IPS DF 6.9 (cell line): Measurements from ENCODE around the gene NKX2-3.

Experiments used
- DNase-seq: peaks from one replicate; pipeline ENCODE4 v3.0.0-alpha.2; 2013; ENCODE audit warnings: low read depth, low spot score
- H3K27ac ChIP-seq: one replicate; pipeline ENCODE4 v1.5.1; 2013; ENCODE audit warnings: low read length, control low read depth
- H3K27me3 ChIP-seq: 2 replicates; pipeline ENCODE4 v1.6.1; 2013; ENCODE audit warnings: mild to moderate bottlenecking, low read length; ENCODE audit not compliant: control insufficient read depth, insufficient read depth
- H3K36me3 ChIP-seq: 2 replicates; pipeline ENCODE4 v1.6.1; 2013; ENCODE audit warnings: low read length; ENCODE audit not compliant: control insufficient read depth, insufficient read depth
- H3K4me1 ChIP-seq: 2 replicates; pipeline ENCODE4 v1.6.1; 2013; ENCODE audit warnings: low read length; ENCODE audit not compliant: control insufficient read depth, insufficient read depth
- H3K4me3 ChIP-seq: 2 replicates; pipeline ENCODE4 v1.5.1; 2013; ENCODE audit warnings: mild to moderate bottlenecking, low read length
- H3K9me3 ChIP-seq: 2 replicates; pipeline ENCODE4 v1.6.1; 2013; ENCODE audit warnings: low read length, inconsistent platforms; ENCODE audit not compliant: control insufficient read depth, insufficient read depth
- WGBS: extraction: QIAGEN DNeasy Blood & Tissue Kit; methylation state at CpG from one replicate; pipeline ENCODE4 v1.1.7; 2013; ENCODE audit warnings: mixed read lengths, missing lambda C conversion rate; ENCODE audit not compliant: insufficient read length, insufficient coverage; 5-methylcytosine and 5-hydroxymethylcytosine counted together

The NKX2-3 gene

DNA sequence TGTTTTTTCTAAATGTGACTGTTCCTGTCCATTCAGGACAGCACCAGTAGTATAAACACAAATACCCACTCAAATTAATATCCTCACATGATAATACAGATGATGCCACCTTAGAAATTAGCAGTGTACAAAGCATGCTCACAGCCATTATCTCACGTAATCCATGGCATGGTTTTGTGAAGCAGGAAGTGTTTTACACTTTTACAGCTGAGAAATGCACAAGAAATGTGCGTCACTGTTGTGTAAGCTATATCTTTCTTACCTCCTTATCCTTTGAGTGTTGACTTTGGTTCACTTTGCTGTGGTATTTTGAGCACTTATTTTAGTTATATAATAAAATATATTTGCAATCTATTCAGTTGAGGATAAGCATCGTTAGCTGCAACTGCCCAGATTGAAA is 31.6 kb downstream of the NKX2-3 start:
- no peak overlapping the region for H3K27ac ChIP-seq
- no peaks in the 10 kb centered on the region for H3K9me3 ChIP-seq
- no peaks in the 10 kb centered on the region for H3K27me3 ChIP-seq
- no peak overlapping the region for H3K4me3 ChIP-seq
- no peaks in the 10 kb centered on the region for H3K36me3 ChIP-seq
- DNase-seq, result no peak
- WGBS, result no CpG with 5 or more reads among the region's 3 CpGs
- 0 out of 2 replicates have a peak, but pooled peaks cover 2% of the 10 kb centered on the region for H3K4me1 ChIP-seq

DNA sequence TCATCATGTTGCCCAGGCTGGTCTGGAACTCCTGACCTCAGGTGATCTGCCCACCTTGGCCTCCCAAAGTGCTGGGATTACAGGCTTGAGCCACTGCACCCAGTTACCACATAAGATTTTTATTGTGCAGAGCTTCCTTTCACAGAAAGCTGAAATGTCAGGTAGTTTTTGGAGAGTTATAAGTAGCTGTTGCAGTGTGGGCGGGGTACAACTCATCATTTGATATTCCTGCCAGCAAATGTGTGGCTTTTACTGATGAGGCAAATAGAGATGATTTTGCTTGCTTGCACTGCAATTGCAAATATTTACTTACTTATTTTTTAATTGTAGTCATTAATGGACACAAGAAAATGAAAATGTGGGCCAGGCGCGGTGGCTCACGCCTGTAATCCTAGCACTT is 32.4 kb downstream of the NKX2-3 start:
- H3K27me3 ChIP-seq, result no peaks in the 10 kb centered on the region
- no peak for DNase-seq
- H3K9me3 ChIP-seq, result no peaks in the 10 kb centered on the region
- H3K4me1 ChIP-seq, result 0 out of 2 replicates have a peak, but pooled peaks cover 2% of the 10 kb centered on the region
- H3K4me3 ChIP-seq, result no peak overlapping the region
- no CpG with 5 or more reads among the region's 4 CpGs for WGBS
- no peak overlapping the region for H3K27ac ChIP-seq
- no peaks in the 10 kb centered on the region for H3K36me3 ChIP-seq

DNA sequence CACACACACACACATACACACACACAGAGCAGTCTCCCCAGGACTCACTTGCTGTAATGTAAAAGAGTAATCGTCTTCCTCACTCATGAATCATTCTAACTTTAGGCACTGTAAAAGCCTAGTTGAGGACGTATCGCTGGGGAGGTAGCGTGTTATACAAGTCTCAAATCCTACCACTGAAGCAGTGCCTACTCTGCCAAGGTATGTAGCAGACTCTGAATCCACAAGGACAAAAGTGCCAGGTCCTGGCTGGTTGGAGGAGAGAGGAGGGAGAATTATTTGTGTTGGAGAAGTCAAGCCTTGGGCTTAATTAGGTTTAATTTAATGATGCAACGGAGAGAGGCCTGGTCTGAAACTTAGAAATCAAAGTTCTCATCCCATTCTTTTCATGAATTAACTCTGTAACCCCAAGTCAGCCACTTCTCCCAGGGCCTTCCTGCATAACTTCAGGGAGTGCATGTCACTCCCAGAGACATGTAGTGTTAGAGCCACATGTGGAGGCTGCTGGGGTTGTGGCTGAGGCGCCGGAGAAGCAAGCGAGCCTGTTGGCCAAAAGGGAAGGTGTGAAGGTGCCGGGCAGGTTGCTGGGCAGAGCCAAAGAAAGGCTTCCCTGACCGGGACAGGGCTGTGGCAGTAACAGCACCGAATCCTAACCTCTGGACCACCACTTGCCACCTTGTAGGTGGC is 36.7 kb downstream of the NKX2-3 start:
- H3K4me3 ChIP-seq, result no peak overlapping the region
- no peaks in the 10 kb centered on the region for H3K27me3 ChIP-seq
- no peak for DNase-seq
- no CpG with 5 or more reads among the region's 11 CpGs for WGBS
- H3K4me1 ChIP-seq, result 0 out of 2 replicates have a peak, but pooled peaks cover 2% of the 10 kb centered on the region
- H3K9me3 ChIP-seq, result no peaks in the 10 kb centered on the region
- H3K27ac ChIP-seq, result no peak overlapping the region
- H3K36me3 ChIP-seq, result no peaks in the 10 kb centered on the region

DNA sequence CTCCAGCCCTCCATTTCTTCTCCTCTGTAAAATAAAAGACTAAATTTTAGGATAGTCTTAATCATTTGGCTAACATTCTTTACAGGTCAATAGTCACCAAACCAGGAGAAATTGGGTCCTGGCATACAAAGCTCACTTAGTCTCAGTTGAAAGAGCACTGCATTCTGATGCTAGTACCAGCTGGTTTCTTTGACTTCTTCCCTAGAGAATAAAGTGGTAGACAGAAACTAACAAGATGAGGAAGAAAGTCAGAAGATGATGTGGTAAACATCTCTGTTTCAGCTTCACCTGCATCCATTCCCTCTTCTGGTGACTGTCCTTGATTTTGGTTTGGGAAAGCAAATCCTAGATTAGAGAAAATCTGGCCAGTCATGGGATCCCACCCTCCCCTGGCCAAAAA is 37.2 kb downstream of the NKX2-3 start:
- no peaks in the 10 kb centered on the region for H3K36me3 ChIP-seq
- no peak overlapping the region for H3K27ac ChIP-seq
- no peak overlapping the region for H3K4me3 ChIP-seq
- DNase-seq, result no peak
- H3K9me3 ChIP-seq, result no peaks in the 10 kb centered on the region
- H3K27me3 ChIP-seq, result no peaks in the 10 kb centered on the region
- H3K4me1 ChIP-seq, result 0 out of 2 replicates have a peak, but pooled peaks cover 2% of the 10 kb centered on the region

DNA sequence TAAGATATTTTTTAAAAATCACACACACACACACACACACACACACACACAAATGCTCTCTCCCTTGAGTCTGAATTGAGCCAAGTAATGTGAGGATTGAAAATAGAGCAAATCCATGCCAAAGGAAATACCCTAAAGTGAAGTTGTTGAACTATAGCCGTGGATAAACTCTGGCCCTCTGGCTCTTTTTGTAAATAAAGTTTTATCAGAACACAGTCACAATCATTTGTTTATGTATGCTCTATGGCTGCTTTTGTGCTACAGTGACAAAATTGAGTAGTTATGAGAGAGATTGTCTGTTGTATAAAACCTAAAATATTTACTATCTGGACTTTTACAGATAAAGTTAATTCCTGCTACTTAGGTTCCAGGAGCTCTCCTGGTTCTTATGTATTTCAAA is 39.1 kb downstream of the NKX2-3 start:
- DNase-seq, result no peak
- 0 out of 2 replicates have a peak, but pooled peaks cover 2% of the 10 kb centered on the region for H3K4me1 ChIP-seq
- H3K27ac ChIP-seq, result no peak overlapping the region
- H3K27me3 ChIP-seq, result no peaks in the 10 kb centered on the region
- no peaks in the 10 kb centered on the region for H3K9me3 ChIP-seq
- no peak overlapping the region for H3K4me3 ChIP-seq
- WGBS, result no CpG with 5 or more reads among the region's 1 CpG
- H3K36me3 ChIP-seq, result no peaks in the 10 kb centered on the region

DNA sequence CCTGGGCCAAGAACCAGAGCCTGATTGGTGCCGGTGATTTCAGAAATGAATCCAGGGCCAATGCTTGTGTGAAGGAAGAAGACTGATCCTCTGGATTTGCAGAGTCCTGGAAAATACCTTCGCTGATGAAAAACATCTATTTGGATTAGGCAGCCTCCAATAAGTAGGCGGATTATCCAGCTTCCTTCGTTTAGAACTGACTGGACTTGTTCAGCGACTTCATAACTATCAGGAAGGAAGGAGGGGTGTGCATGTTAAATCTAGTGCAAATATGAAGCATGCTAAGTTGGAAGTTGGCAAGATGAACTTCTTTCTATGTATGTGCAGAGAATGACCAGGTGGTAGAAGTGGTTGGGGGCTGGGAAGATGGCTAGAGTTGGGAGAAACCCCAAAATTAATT is 41.0 kb downstream of the NKX2-3 start:
- Histone ChIP-seq H3K27me3 (no peaks in the 10 kb centered on the region), H3K36me3 (no peaks in the 10 kb centered on the region), H3K4me3 (no peak overlapping the region), H3K9me3 (no peaks in the 10 kb centered on the region), H3K4me1 (0 out of 2 replicates have a peak, but pooled peaks cover 2% of the 10 kb centered on the region), H3K27ac (no peak overlapping the region)
- no peak for DNase-seq
- WGBS, result no CpG with 5 or more reads among the region's 5 CpGs

DNA sequence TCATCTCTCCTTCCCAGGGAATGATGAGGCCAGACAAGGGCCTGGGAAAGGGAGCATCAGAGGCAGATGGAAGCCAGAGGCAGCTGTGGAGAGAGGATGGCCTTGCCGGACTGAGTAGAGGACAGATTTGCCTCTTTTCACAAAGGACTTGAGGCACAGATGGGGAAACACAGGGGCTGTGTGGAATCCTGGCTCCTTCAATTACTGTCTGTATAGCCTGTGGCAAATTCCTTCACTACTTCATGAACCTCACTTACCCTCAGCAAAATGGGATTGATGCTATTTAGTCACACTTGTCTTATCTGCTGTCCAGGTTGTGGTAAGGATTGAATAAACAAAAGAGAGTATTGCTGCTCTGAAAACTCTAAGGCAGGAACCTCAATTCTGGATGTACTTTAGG is 47.2 kb downstream of the NKX2-3 start:
- no peaks in the 10 kb centered on the region for H3K27me3 ChIP-seq
- no peaks in the 10 kb centered on the region for H3K9me3 ChIP-seq
- H3K36me3 ChIP-seq, result no peaks in the 10 kb centered on the region
- no peak overlapping the region for H3K4me3 ChIP-seq
- WGBS, result no CpG with 5 or more reads among the region's 1 CpG
- DNase-seq, result no peak
- no peaks in the 10 kb centered on the region; the same call in 1 of the 2 replicates for H3K4me1 ChIP-seq
- no peak overlapping the region for H3K27ac ChIP-seq

DNA sequence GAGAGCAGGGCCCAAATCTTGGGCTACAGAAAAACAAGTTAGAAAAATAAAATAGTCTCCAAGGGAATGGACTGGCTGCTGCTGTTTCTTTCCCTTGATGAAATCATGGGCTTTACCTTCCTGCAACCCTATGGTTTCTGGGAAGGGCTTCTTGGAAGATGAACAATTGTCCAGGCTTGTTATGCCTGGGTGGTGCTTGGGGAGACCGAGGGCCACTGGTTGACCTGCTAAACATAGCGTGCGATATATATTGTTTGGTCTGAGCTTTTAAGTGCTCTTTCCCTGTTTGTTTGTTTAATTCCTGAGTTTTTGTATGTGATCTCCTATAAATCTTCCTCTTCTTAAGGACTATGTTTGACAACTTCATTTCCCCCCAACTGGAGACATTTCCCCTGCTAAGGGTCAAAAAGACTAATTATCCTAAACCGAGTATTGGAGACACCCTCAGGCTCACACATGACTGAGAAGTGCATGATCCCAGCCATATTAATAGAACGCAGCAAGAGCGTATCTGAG is 49.6 kb downstream of the NKX2-3 start:
- DNase-seq, result no peak
- Histone ChIP-seq H3K4me3 (no peak overlapping the region), H3K9me3 (no peaks in the 10 kb centered on the region), H3K27ac (no peak overlapping the region), H3K36me3 (no peaks in the 10 kb centered on the region), H3K27me3 (no peaks in the 10 kb centered on the region), H3K4me1 (no peaks in the 10 kb centered on the region; the same call in 1 of the 2 replicates)
- WGBS, result no CpG with 5 or more reads among the region's 6 CpGs

DNA sequence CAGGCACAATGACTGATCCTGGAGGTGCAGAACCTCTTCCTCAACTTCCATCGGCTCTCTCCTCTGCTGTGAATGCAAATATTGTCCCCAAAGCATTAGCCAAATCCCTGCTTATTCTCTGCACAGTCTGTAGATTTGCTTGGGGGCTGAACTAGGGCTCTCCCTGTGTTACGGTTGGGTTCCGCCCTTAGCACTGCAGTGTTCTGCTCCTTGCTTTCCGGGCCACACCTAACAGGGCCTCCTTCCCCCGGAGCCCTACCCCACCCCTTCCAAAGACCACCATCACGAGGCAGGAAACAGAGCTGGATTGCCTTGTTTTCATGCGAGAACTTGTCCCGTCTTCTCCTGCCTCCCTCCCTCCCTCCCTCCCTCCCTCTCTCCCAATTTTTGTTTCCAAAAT is 50.9 kb downstream of the NKX2-3 start:
- Histone ChIP-seq H3K36me3 (no peaks in the 10 kb centered on the region), H3K27me3 (no peaks in the 10 kb centered on the region), H3K27ac (no peak overlapping the region), H3K9me3 (no peaks in the 10 kb centered on the region), H3K4me1 (no peaks in the 10 kb centered on the region; the same call in 1 of the 2 replicates), H3K4me3 (no peak overlapping the region)
- no CpG with 5 or more reads among the region's 8 CpGs for WGBS
- DNase-seq, result no peak
